PC-3 (cell line): ENCODE measurements around the gene EYS. TPM values are rescaled to one million over a fixed set of nuclear protein-coding genes. Genes with fewer than 3 reads are reported as not detected.

Source experiments
- ATAC-seq: fragments of 200-7000 bp; cut with Tn5 transposase; 2 replicates; pipeline ENCODE4 v1.9.1; 2020; ENCODE audit warnings: mild to moderate bottlenecking, moderate library complexity
- BruUV-seq: library from RNA; stranded (reverse); fragments of 400-500 nt; replicated peaks from 2 replicates; lab custom pipeline; 2021; lab: Mats Ljungman, UMichigan
- CTCF ChIA-PET: fragments of 300-600 bp; sonication (Branson Sonifier 250); formaldehyde crosslinking; loops from one replicate; lab custom pipeline; 2022; ENCODE audit warnings: antibody characterized with exemption; lab: Charles Lee
- POLR2A ChIA-PET: fragments of 300-600 bp; sonication (Branson Sonifier 250); formaldehyde crosslinking; loops from one replicate; lab custom pipeline; 2022; ENCODE audit warnings: antibody characterized with exemption; ENCODE audit not compliant: unreplicated experiment; lab: Charles Lee
- DNase-seq: peaks from one replicate; pipeline ENCODE4 v3.0.0-alpha.2; 2015
- H2AFZ ChIP-seq: fragments of 300-600 bp; sonication (generic); 2 replicates; pipeline ENCODE4 v1.6.0; 2016; ENCODE audit warnings: antibody characterized with exemption, low read length
- H3F3A ChIP-seq: fragments of 300-600 bp; sonication (generic); one replicate; pipeline ENCODE4 v1.6.0; 2017; ENCODE audit warnings: antibody characterized with exemption, low read length, control low read depth, mild to moderate bottlenecking; ENCODE audit not compliant: unreplicated experiment
- H3K27ac ChIP-seq: fragments of 300-600 bp; sonication (generic); 2 replicates; pipeline ENCODE4 v1.5.1; 2016; ENCODE audit warnings: mild to moderate bottlenecking, low read length
- H3K27me3 ChIP-seq: fragments of 300-600 bp; sonication (generic); 2 replicates; pipeline ENCODE4 v1.6.1; 2016; ENCODE audit warnings: low read length, mixed read lengths
- H3K36me3 ChIP-seq: fragments of 300-600 bp; sonication (generic); 2 replicates; pipeline ENCODE4 v1.6.1; 2016; ENCODE audit warnings: low read depth, mixed run types, low read length, mixed read lengths
- H3K4me1 ChIP-seq: fragments of 300-600 bp; sonication (generic); 2 replicates; pipeline ENCODE4 v1.5.1; 2016; ENCODE audit warnings: low read length; ENCODE audit not compliant: insufficient read depth
- H3K4me2 ChIP-seq: fragments of 300-600 bp; sonication (generic); 2 replicates; pipeline ENCODE4 v1.6.0; 2016; ENCODE audit warnings: low read length
- H3K4me3 ChIP-seq: fragments of 300-600 bp; sonication (generic); 2 replicates; pipeline ENCODE4 v1.5.1; 2016; ENCODE audit warnings: mild to moderate bottlenecking, low read length, mixed read lengths
- H3K79me2 ChIP-seq: fragments of 300-600 bp; sonication (generic); 2 replicates; pipeline ENCODE4 v1.6.1; 2017; ENCODE audit warnings: low read length, mixed read lengths
- H3K9ac ChIP-seq: fragments of 300-600 bp; sonication (generic); 2 replicates; pipeline ENCODE4 v1.6.0; 2016; ENCODE audit warnings: mild to moderate bottlenecking, low read length
- H3K9me2 ChIP-seq: fragments of 300-600 bp; sonication (generic); replicated peaks from 2 replicates; pipeline ENCODE4 v1.6.1; 2016; ENCODE audit warnings: mixed run types, low read length, mixed read lengths
- H3K9me3 ChIP-seq: fragments of 300-600 bp; sonication (generic); 2 replicates; pipeline ENCODE4 v1.6.1; 2016; ENCODE audit warnings: low read length, mixed read lengths
- H4K20me1 ChIP-seq: fragments of 300-600 bp; sonication (generic); 2 replicates; pipeline ENCODE4 v1.6.1; 2016; ENCODE audit warnings: low read length, mixed read lengths
- CTCF ChIP-seq: fragments of 300-600 bp; sonication (generic); conservative IDR thresholded peaks from 2 replicates; pipeline ENCODE4 v1.5.1; 2017; ENCODE audit warnings: antibody characterized with exemption, low read depth, mild to moderate bottlenecking, low read length
- EZH2 ChIP-seq: fragments of 300-600 bp; sonication (generic); IDR thresholded peaks from one replicate; pipeline ENCODE4 v1.6.1; 2017; ENCODE audit warnings: antibody characterized with exemption, mild to moderate bottlenecking, low read length; ENCODE audit not compliant: unreplicated experiment
- EZH2phosphoT487 ChIP-seq: fragments of 300-600 bp; sonication (generic); IDR thresholded peaks from 2 replicates; pipeline ENCODE4 v1.6.1; 2018; ENCODE audit warnings: mild to moderate bottlenecking, antibody characterized with exemption, low read length, borderline replicate concordance
- intact Hi-C: fragments of 100-400 bp; cut with micrococcal nuclease; formaldehyde crosslinking; loops from 2 replicates; pipeline ENCODE4 v1.9.0; 2023
- total RNA-seq: library from RNA; depleted of rRNA; stranded (reverse); fragments of >200 nt; gene quantifications from 2 replicates; pipeline ENCODE4 v1.2.3, GENCODE V29; 2014

EYS gene
- total RNA-seq, 1 experiment from 2014 or later, result 0.07 TPM

DNA sequence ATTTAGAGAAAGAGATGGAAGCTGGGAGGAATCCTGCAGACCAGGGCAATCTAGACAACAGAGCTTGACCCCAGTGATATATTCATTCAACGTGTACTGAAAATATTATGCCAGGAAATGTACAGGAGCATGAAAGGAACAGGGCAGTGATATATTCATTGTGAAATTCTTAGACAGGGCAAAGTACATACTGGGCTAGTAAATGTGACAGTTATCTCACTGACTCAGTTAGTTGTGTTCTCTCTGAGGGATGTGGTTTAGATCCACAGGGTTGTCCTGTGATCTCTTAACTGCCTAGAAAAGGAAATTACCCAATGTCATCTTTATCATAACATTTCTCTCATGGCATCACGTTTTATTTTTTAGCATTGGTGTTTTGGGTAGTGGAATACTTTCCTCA, 891.3 kb downstream of the EYS start:
- no peaks in the 10 kb centered on the region for H3K4me1 ChIP-seq
- POLR2A ChIA-PET, result no interaction called here
- no peak overlapping the region for H3K27ac ChIP-seq
- no peaks in the 10 kb centered on the region for H3K27me3 ChIP-seq
- H3K36me3 ChIP-seq, result no peaks in the 10 kb centered on the region
- no peaks in the 10 kb centered on the region for H4K20me1 ChIP-seq
- no peak overlapping the region for H3K4me2 ChIP-seq
- CTCF ChIA-PET, result no interaction called here
- intact Hi-C loops, result no loop called here
- DNase-seq, result peak; percentile 20
- no peak for TF ChIP-seq EZH2phosphoT487
- no peak for TF ChIP-seq EZH2
- TF ChIP-seq CTCF, result no peak
- H3K9me3 ChIP-seq, result no peaks in the 10 kb centered on the region
- H3K4me3 ChIP-seq, result no peak overlapping the region
- peak; percentile 46; the same call in 1 of the 2 replicates for ATAC-seq
- no peaks in the 10 kb centered on the region for H3K9me2 ChIP-seq
- BruUV-seq, result no TSS peak
- no peak overlapping the region for H3K9ac ChIP-seq
- no peak overlapping the region for H2AFZ ChIP-seq
- no peaks in the 10 kb centered on the region for H3F3A ChIP-seq
- H3K79me2 ChIP-seq, result no peaks in the 10 kb centered on the region

DNA sequence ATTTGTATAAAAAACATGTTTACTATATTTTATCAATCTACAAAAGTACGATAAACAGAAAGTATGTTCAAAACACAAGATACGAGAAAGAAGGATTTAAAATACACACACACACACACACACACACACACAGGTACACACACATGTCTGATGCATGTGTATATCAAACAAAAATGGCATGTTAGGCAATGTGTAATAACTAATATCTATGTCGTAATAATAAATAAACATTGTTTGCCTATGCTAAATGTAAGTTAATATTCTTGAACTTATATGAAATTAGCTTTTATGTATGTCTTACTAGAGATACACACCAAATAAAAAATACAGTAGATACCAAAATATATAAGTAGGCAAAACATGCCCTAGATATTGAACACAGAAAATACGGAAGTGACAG, 894.9 kb downstream of the EYS start:
- Histone ChIP-seq H2AFZ (no peak overlapping the region), H3F3A (no peaks in the 10 kb centered on the region), H3K9me2 (no peaks in the 10 kb centered on the region), H4K20me1 (no peaks in the 10 kb centered on the region), H3K9me3 (no peaks in the 10 kb centered on the region), H3K36me3 (no peaks in the 10 kb centered on the region), H3K9ac (no peak overlapping the region), H3K4me3 (no peak overlapping the region), H3K27ac (no peak overlapping the region), H3K4me1 (no peaks in the 10 kb centered on the region), H3K27me3 (no peaks in the 10 kb centered on the region), H3K79me2 (no peaks in the 10 kb centered on the region), H3K4me2 (no peak overlapping the region)
- DNase-seq, result no peak
- ChIA-PET CTCF (no interaction called here), POLR2A (no interaction called here)
- BruUV-seq, result no TSS peak
- intact Hi-C loops, result no loop called here
- ATAC-seq, result no peak
- TF ChIP-seq CTCF, result no peak
- no peak for TF ChIP-seq EZH2
- no peak for TF ChIP-seq EZH2phosphoT487

GRCh38 chr6:64811119-64811518, 895.9 kb downstream of the EYS start:
- Histone ChIP-seq H3K27ac (no peak overlapping the region), H3K9me2 (no peaks in the 10 kb centered on the region), H3K36me3 (no peaks in the 10 kb centered on the region), H3K4me2 (no peak overlapping the region), H3K4me3 (no peak overlapping the region), H4K20me1 (no peaks in the 10 kb centered on the region), H3K9ac (no peak overlapping the region), H3K79me2 (no peaks in the 10 kb centered on the region), H3K9me3 (no peaks in the 10 kb centered on the region), H3F3A (no peaks in the 10 kb centered on the region), H3K4me1 (no peaks in the 10 kb centered on the region), H2AFZ (no peak overlapping the region), H3K27me3 (no peaks in the 10 kb centered on the region)
- intact Hi-C loops, result no loop called here
- POLR2A ChIA-PET, result interaction anchor here (0.5 kb wide), 1 partner anchor 1629 kb away, joined by 3 read pairs; no protein-coding TSS in a partner anchor
- no TSS peak for BruUV-seq
- ATAC-seq (no peak), DNase-seq (no peak)
- CTCF ChIA-PET, result no interaction called here
- TF ChIP-seq EZH2phosphoT487 (no peak), CTCF (no peak)
